Stimulated activated CD8-positive, alpha-beta memory T cell treated with anti-CD3 and anti-CD28 coated beads, Interleukin-15, amount 100 ng/mL, for 48 hours (primary cell): ENCODE measurements around the gene VPS54.
"Not testable (repeated sequence)": the region's sequence is repeated elsewhere in the genome, so short reads cannot be mapped to it uniquely, and the experiment has no call there.

ENCODE experiments used
- DNase-seq, 2 donors: peaks; one replicate each; pipeline ENCODE4 v3.0.0-alpha.2; 2020; ENCODE audit warnings: low read depth in 2 of 2

The VPS54 gene

GRCh38 chr2:63993871-63994270 is 25.4 kb downstream of the VPS54 start:
- DNase-seq = no peak

DNA sequence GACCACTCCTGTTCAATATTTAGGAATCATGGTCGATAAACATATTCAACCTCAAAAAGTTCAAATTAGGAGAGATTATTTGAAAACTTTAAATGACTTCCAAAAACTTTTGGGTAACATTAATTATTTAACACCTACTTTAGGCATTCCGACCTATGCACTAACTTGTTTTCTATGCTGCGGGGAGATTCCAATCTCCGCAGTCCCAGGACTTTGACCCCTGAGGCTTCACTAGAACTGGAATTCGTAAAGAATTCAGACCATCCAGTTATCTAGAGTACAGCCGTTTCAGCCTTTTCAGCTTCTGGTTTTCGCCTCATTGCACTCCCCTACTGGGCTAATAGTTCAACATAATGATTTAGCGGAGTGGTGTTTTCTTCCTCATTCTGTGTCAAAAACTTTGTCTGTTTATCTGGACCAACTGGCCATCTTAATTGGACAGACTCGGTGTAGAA is 26.1 kb downstream of the VPS54 start:
- DNase-seq = not testable (repeated sequence)

DNA sequence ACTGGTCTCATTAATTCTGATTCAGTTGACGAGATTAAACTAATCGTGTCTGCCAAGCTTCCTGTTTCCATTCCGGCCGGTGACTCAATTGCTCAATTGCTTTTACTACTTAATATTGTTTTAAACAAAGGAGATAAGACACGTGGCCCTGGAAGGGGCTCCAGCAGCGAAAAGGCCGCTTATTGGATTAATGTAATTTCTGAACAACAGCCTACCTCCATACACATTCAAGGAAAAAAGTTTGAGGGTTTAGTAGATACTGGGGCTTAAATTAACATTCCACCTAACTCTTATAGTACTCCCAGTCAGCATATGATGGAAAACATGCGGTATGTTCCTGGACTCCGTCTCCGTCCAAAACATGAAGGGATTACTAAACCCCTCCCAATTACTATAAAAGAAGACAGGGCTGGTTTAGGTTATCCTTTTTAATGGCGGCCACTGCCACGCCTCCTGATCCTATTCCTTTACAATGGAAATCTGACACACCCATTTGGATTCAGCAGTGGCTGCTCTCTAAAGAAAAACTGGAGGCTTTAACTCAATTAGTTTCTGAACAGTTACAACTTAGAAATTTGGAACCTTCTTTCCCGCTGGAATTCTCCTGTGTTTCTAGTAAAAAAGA is 27.1 kb downstream of the VPS54 start:
- no peak for DNase-seq

- DNase-seq = not testable (repeated sequence)
These were observed 27.8 kb downstream of the VPS54 start for GRCh38 chr2:63991173-63991999.

- DNase-seq = no peak
These were observed 29.2 kb downstream of the VPS54 start for GRCh38 chr2:63990072-63990471.

- not testable (repeated sequence) for DNase-seq
These were observed 30.3 kb downstream of the VPS54 start for GRCh38 chr2:63988842-63989436.

- DNase-seq = no peak
These were observed 34.4 kb downstream of the VPS54 start for GRCh38 chr2:63984606-63985359.

- DNase-seq = no peak
These were observed 35.1 kb downstream of the VPS54 start for GRCh38 chr2:63983986-63984605.

DNA sequence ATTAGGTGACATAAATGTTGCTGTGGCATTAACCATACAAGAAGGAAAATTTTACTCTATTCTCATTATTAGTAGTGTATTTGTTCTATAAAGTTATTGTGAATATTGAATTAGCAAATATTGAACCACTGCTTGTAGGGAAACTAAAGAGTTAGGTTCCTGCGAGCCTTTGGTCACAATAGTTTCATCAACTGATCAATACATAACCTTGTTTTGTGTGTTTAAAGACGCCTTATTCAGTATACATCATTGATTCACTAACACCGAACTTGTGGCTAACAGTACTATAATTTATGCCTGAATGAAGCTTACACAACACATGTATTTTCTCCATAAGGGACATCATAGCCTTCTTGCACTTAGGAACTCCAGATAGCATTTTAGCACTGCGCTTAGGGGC is 36.9 kb downstream of the VPS54 start:
- DNase-seq = no peak

DNA sequence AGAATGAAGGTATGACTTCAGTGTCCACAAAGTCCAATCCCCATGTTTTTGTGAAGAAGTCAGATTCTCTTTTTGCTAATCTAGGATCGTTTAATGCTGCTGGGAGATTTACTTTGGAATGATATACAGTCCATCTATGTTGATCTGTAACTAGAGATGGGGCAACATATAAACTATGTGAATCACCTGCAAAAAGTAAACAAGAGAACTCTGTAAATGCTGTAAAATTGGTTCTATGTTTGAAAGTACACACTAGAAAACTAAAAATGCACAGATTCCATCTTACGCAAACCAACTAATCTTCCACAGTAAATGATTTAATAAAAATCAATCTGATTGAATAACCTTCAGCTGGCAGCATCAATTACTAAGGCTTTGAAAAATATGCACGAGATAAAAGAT is 37.5 kb downstream of the VPS54 start:
- no peak for DNase-seq

- no peak for DNase-seq
These were observed 38.4 kb downstream of the VPS54 start for GRCh38 chr2:63980794-63981193.

DNA sequence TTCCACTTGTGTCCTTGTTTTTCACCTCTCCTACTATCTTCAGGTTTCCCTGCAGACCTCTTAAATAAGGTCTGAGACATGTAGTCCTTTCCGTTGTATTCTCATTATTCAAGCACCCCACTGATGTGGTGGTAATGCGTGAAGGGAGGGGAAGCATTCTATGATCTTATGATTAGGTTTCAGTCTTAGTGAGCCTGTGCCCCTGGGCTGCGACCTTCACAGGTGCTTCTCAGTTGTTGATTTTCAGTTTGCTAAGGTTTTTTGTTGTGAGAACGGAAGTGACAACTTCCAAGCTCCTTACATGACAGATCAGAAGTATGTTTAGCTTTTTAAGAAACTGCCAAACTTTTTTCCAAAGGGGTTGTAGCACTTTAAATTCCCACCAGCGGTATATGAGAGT is 41.3 kb downstream of the VPS54 start:
- DNase-seq = no peak

- no peak for DNase-seq
These were observed 43.1 kb downstream of the VPS54 start for GRCh38 chr2:63976125-63976510.

GRCh38 chr2:63975437-63976124 is 43.6 kb downstream of the VPS54 start:
- DNase-seq = peak in 1 of 2 donors; percentile 3

DNA sequence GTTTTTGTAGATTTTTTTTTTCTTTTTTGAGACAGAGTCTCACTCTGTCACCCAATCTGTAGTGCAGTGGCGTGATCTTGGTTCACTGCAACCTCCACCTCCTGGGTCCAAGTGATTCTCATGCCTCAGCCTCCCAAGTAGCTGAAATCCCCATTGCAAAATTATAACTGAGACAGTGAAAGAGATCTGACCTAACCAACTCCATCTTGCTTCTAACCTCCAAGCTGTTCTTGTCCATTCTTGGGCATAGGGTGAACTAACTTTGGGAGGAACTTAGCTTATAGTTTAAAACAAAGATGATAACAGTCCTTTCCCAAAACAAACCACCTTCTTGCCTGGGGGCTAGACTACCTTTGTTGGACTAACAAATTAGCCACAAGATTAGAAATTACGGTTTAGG is 44.2 kb downstream of the VPS54 start:
- not testable (repeated sequence) for DNase-seq

DNA sequence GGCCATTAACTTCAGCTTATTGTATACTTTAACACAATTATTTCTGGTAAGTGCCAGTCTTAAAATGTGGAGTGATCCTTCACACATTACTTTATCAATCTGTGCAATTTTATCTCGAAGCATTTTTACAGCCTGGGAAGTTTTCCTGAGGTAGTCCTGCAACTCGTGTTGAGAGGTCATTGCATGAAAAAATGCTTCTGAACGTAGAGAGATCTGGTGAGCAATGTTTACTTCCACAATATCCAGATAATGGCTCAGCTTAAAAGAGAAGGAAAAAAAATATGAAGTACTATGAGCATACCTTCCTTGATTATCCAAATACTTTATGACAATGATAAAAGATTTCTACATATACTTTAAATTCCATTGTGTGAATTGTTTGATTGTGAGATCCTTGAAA is 57.0 kb downstream of the VPS54 start:
- DNase-seq = no peak

- DNase-seq = no peak
These were observed 68.8 kb downstream of the VPS54 start for GRCh38 chr2:63950414-63950813.

DNA sequence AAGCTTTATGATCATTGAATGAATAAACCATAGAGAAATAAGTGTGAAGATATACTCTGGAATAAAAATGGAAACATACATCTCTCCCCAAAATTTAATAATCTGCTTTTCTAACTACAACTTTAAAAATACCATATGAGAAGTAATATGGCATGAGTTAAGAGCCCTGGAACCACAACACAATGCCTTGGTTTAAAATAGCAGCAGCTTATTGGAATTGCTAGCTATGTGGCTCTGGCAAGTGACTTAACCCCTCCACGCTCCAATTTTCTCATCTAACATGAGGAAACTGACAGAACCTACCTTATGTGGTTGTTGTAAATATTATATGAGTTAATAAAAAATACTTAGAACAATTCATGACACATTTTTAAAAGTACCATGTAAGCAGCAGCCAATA is 76.4 kb downstream of the VPS54 start:
- DNase-seq = no peak

- DNase-seq = not testable (repeated sequence)
These were observed 87.1 kb downstream of the VPS54 start for GRCh38 chr2:63932104-63932503.

DNA sequence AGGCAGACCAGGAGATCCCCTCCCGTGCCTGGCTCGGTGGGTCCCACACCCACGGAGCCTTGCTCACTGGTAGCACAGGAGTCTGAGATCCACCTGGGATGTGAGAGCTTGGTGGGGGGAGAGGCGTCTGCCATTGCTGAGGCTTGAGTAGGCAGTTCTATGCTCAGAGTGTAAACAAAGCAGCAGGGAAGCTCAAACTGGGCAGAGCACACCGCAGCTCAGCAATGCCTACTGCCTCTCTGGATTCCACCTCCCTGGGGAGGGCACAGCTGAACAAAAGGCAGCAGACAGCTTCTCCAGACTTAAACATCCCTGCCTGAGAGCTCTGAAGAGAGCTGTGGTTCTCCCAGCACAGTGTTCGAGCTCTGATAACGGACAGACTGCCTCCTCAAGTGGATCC is 92.4 kb downstream of the VPS54 start:
- no peak for DNase-seq

DNA sequence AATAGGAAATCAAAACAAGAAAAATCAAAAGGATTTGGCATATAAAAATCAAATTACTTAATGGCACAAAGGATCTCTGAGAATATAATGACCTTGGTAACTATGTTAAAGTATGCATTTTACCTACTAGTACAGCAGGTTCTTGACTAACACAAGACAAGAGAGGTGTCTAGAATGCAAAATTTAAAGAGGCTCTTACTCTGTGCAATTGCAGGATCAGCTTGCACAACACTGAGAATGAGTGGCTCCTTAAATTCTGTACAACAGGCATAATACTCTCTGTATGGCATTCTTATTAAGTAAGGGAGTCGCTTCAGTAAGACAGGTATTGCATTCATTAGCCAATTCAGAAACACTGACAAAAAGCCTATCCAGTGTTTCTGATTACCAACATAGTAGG is 104.9 kb downstream of the VPS54 start:
- no peak for DNase-seq
